Type B pancreatic cell (in vitro differentiated cells): ENCODE measurements around the gene EML1. TPM values are rescaled to one million over a fixed set of nuclear protein-coding genes. Genes with fewer than 3 reads are reported as not detected.

Experiments used
- DNase-seq: peaks from one replicate; pipeline ENCODE4 v3.0.0; 2021; ENCODE audit warnings: mixed read lengths; ENCODE audit not compliant: unreplicated experiment; ENCODE audit errors: extremely low spot score
- H3K27ac Mint-ChIP-seq: 2 replicates; pipeline ENCODE4 v1.8.0; 2021; ENCODE audit warnings: mild to moderate bottlenecking, mixed read lengths
- H3K27me3 Mint-ChIP-seq: 2 replicates; pipeline ENCODE4 v1.8.0; 2021; ENCODE audit warnings: mixed read lengths
- H3K36me3 Mint-ChIP-seq: 2 replicates; pipeline ENCODE4 v1.8.0; 2021; ENCODE audit warnings: mixed read lengths
- H3K4me1 Mint-ChIP-seq: one replicate; pipeline ENCODE4 v1.8.0; 2021; ENCODE audit warnings: mixed read lengths; ENCODE audit not compliant: unreplicated experiment
- H3K4me3 Mint-ChIP-seq: 2 replicates; pipeline ENCODE4 v1.8.0; 2021; ENCODE audit warnings: mild to moderate bottlenecking, mixed read lengths
- H3K9me3 Mint-ChIP-seq: 2 replicates; pipeline ENCODE4 v1.8.0; 2021; ENCODE audit warnings: mixed read lengths
- total RNA-seq: library from RNA; stranded (reverse); gene quantifications from 2 replicates; pipeline ENCODE4 v1.2.1, GENCODE V29; 2021; ENCODE audit warnings: low replicate concordance
- TF ChIP-seq, protein P1 (sequence below): fragments of 200-600 bp; sonication (generic); conservative IDR thresholded peaks from 2 replicates; pipeline ENCODE4 v1.5.0; 2021; ENCODE audit warnings: antibody characterized with exemption, mild to moderate bottlenecking

EML1 gene
- total RNA-seq, 1 donor from 2014 or later: 45.7 TPM

DNA sequence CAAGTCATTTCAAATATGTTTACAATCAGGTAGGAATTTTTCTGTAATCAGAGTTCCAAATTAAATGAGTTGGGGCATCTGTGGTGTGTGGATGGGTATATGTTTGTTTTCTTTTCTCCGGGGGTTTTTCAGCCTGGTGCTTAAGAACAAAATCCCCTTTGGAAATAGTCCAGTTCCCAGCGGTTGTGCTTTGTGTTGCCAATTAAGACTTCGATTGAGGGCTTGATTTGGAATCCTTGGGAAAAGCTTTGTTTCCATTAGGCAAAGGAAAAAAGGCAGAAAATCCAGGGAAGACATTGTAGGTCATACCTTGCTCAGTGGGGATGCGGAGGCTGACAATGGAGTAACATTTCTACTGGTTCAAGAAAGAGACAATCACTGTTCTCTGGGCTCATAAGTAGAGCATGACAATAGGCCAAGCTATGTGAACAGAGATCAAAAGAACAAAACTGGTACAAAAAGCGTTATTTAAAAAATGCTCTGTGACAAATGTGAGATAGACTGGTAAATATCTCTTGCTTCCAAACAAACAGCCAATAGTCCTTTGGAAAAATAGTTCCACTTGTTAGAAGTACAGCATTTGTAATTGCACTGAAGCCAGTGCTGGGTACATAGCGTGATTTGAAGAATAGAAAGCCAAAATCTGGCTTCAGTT lies 79.7 kb downstream of the EML1 start:
- H3K4me1 Mint-ChIP-seq: peaks cover 44% of the 10 kb centered on the region
- H3K4me3 Mint-ChIP-seq: no peak overlapping the region
- H3K27me3 Mint-ChIP-seq: no peaks in the 10 kb centered on the region

DNA sequence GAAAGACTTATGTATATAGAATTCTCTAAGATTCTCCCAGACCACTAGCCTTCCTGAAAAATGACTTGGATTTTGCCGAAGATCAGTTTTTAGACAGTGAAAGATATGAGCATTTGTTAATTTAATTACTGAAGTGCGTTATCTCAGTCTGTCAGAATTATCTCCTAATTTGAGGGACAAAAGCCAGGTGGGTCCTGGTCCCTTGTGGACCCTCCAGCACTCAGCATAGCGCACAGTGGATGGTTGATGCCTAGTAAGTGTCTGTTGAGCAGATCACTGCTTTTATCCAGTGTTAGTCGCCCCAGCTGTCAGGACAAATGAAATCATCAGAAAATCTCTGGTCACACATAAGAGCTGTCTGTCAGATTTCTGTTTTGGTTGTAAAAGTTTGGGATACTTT lies 80.4 kb downstream of the EML1 start:
- TF ChIP-seq, protein P1, sequence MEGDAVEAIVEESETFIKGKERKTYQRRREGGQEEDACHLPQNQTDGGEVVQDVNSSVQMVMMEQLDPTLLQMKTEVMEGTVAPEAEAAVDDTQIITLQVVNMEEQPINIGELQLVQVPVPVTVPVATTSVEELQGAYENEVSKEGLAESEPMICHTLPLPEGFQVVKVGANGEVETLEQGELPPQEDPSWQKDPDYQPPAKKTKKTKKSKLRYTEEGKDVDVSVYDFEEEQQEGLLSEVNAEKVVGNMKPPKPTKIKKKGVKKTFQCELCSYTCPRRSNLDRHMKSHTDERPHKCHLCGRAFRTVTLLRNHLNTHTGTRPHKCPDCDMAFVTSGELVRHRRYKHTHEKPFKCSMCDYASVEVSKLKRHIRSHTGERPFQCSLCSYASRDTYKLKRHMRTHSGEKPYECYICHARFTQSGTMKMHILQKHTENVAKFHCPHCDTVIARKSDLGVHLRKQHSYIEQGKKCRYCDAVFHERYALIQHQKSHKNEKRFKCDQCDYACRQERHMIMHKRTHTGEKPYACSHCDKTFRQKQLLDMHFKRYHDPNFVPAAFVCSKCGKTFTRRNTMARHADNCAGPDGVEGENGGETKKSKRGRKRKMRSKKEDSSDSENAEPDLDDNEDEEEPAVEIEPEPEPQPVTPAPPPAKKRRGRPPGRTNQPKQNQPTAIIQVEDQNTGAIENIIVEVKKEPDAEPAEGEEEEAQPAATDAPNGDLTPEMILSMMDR: no peak
- peaks cover 44% of the 10 kb centered on the region for H3K4me1 Mint-ChIP-seq
- no peak overlapping the region for H3K27ac Mint-ChIP-seq
- H3K36me3 Mint-ChIP-seq: peaks cover 16% of the 10 kb centered on the region
- no peak overlapping the region for H3K4me3 Mint-ChIP-seq
- no peaks in the 10 kb centered on the region for H3K27me3 Mint-ChIP-seq
- no peaks in the 10 kb centered on the region for H3K9me3 Mint-ChIP-seq
- no peak for DNase-seq

More for the DNA sequence above, 79.7 kb downstream of the EML1 start:
- Mint-ChIP-seq H3K27ac (no peak overlapping the region), H3K36me3 (peaks cover 23% of the 10 kb centered on the region), H3K9me3 (no peaks in the 10 kb centered on the region)
- TF ChIP-seq, protein P1: no peak
- no peak for DNase-seq

- H3K36me3 Mint-ChIP-seq: peaks cover 9% of the 10 kb centered on the region
- no peak overlapping the region for H3K27ac Mint-ChIP-seq
- DNase-seq: no peak
- no peak overlapping the region for H3K4me3 Mint-ChIP-seq
- TF ChIP-seq, protein P1: peak; percentile 41
- H3K27me3 Mint-ChIP-seq: no peaks in the 10 kb centered on the region
- peaks cover 44% of the 10 kb centered on the region for H3K4me1 Mint-ChIP-seq
- no peaks in the 10 kb centered on the region for H3K9me3 Mint-ChIP-seq
Observed at GRCh38 chr14:99874306-99874705, 81.1 kb downstream of the EML1 start.

- H3K4me1 Mint-ChIP-seq: peaks cover 50% of the 10 kb centered on the region
- H3K27me3 Mint-ChIP-seq: no peaks in the 10 kb centered on the region
- no peak overlapping the region for H3K4me3 Mint-ChIP-seq
Observed at GRCh38 chr14:99875421-99875820, 82.2 kb downstream of the EML1 start.

DNA sequence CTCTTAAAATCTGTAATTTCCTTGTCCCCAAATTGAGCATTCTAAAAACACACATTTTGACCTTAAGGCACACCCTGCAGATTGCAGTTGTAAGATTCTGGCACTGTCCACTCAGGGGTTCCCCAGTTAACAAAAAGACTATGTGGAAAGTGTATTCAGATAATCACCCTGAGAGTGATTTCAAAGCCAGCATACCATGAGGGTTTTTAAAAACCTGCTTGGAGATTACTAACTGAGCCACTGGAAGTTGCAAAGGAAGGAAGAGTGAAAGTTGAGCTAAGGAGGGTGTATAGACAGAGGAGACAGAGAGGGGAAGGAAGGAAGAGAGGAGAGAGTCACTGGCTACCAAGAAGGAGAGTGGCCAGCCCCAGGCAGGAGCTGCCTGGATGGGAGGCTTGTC lies 82.6 kb downstream of the EML1 start:
- TF ChIP-seq, protein P1: no peak
- DNase-seq: no peak
- Mint-ChIP-seq H3K4me3 (no peak overlapping the region), H3K9me3 (no peaks in the 10 kb centered on the region), H3K27me3 (no peaks in the 10 kb centered on the region), H3K27ac (no peak overlapping the region), H3K36me3 (peaks cover 3% of the 10 kb centered on the region), H3K4me1 (peaks cover 53% of the 10 kb centered on the region)

More at GRCh38 chr14:99875421-99875820, 82.2 kb downstream of the EML1 start:
- no peak for DNase-seq
- Mint-ChIP-seq H3K36me3 (peaks cover 3% of the 10 kb centered on the region), H3K27ac (no peak overlapping the region), H3K9me3 (no peaks in the 10 kb centered on the region)
- TF ChIP-seq, protein P1: no peak
